GM19372 (cell line): ENCODE measurements around the gene PADI3.
"Not testable (repeated sequence)": the region's sequence is repeated elsewhere in the genome, so short reads cannot be mapped to it uniquely, and the experiment has no call there.

Experiments
- ATAC-seq: cut with Tn5 transposase; IDR thresholded peaks from one replicate; pipeline ENCODE4 v1.9.1; 2021; ENCODE audit warnings: mild to moderate bottlenecking, low read depth, moderate library complexity; ENCODE audit not compliant: unreplicated experiment

PADI3 gene

GRCh38 chr1:17319561-17320350 lies 70.9 kb downstream of the PADI3 start:
- ATAC-seq, result no peak

GRCh38 chr1:17321857-17322390 lies 73.0 kb downstream of the PADI3 start:
- not testable (repeated sequence) for ATAC-seq

GRCh38 chr1:17328855-17329254 lies 80.0 kb downstream of the PADI3 start:
- ATAC-seq, result no peak

- ATAC-seq, result no peak
These were observed 80.7 kb downstream of the PADI3 start for GRCh38 chr1:17329610-17330009.

- ATAC-seq, result no peak
These were observed 82.0 kb downstream of the PADI3 start for GRCh38 chr1:17330856-17331255.

- ATAC-seq, result no peak
These were observed 84.2 kb downstream of the PADI3 start for GRCh38 chr1:17333081-17333480.
